Measurements from ENCODE around the gene RECQL.
A peak's percentile ranks its signal among the peaks of the same experiment; 100 is the strongest.

RECQL gene

DNA sequence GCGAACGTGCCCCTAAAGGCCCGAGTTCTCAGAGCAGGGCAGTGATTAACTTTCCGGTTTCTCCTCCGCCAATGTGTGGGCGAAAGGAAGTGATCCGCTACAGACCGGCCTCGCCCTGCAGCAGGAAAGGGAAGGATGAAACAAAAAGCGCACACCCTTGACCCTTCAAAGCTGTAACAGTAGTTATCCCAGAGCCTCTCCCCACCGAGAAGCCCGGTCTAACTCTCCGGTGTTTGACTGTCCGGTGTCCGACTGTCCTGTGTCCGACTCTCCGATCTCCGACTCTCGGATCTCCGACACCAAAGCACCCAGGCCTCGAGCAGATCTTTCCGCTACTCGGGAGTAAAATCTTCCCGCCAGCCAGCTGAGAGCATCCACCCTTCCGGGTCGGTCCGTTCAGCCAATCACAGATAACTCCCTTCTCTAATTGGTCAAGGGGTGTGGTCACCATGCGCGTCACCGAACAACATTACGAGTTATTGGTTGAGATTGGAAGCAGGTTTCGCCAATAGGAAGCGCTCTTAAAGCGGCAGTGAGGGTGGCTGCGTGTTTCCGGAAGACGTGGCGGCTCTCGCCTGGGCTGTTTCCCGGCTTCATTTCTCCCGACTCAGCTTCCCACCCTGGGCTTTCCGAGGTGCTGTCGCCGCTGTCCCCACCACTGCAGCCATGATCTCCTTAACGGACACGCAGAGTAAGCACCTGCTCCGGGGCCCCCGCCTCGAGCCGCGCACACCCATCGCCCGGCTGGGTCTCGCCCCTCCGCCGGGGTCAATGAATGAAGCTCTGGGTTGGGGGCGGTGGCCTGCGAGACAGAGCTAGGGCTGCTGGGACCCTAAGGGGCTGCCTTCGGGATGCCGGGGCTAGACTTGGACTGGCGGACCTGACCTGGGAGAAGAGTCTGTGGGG, at the start of gene RECQL, which contains the start of gene GOLT1B:
Gene RECQL, minus strand, starts transcription at position 378 of the 906 bp plus-strand sequence. CDS start 2,065 bp downstream, outside the sequence.
Gene GOLT1B, plus strand, starts transcription at position 532 of the 906 bp plus-strand sequence. Its CDS starts 135 bp downstream, at position 667.
- DNase-seq (ENCODE audit: low spot score) = peak; percentile 96

- no peak for DNase-seq (ENCODE audit: low spot score)
Observed at GRCh38 chr12:21547437-21547836, 46.0 kb upstream of the RECQL start.

DNA sequence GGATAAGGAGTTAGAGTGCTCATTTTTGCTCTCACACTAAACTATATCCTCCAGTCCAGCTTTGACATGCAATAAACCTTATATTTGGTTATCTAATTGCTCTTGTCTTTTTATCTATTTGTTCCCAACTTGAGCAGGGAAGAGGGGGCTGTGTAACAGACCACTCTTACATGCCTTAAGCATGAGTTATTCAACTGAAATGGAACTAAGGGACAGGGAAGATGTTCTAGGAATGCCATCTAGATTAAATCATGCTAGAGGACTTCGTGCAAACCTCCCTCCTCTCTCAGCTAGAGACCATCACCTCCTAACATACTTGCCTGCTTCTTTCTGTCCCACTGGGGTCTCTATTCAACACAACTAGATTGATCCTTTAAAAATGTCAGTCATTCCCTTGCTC, 45.3 kb upstream of the RECQL start:
- DNase-seq (ENCODE audit: low spot score) = no peak

- no peak for DNase-seq (ENCODE audit: low spot score)
Observed at GRCh38 chr12:21545557-21545956, 44.1 kb upstream of the RECQL start.

DNA sequence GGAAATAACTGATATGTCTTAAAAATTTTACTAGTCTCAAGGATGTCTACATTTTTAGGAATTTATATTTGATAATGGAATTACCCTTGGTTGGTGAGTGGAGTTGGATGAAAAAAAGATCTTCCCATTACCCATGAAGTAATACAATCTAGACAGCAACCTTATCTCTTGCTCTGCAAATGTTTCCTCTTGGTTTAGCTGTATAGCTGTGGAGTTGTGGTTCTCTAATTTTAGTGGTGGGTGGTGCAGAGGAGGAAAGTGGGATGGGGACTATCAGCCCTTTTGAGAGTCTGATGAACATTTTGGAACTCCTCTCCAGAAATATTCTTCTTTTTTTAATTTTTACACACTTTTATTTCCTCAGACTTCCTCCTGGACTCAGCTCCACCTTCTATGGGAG, 41.7 kb upstream of the RECQL start:
- DNase-seq (ENCODE audit: low spot score) = no peak

DNA sequence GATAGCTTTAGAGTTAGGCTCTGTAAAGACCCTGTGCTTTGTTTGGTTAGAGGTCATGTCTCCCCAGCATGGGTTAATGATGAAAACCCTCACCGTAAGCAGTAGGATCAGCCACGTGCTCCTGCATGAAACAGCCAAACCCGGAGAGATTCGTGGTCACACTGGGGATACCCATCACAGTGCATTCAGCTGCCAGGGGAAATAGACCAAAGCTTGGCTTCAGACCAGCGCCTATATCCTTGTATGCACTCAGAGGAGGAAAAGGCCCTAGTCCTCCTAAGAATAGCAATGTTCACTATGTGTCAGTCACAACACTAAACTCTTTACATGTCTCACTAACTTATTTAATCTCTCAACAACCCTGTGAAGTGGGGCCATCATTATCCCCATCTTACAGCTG, 41.0 kb upstream of the RECQL start:
- no peak for DNase-seq (ENCODE audit: low spot score)

GRCh38 chr12:21541773-21542172, 40.3 kb upstream of the RECQL start:
- DNase-seq (ENCODE audit: low spot score) = no peak

- DNase-seq (ENCODE audit: low spot score) = no peak
Observed at GRCh38 chr12:21539797-21540196, 38.4 kb upstream of the RECQL start.

DNA sequence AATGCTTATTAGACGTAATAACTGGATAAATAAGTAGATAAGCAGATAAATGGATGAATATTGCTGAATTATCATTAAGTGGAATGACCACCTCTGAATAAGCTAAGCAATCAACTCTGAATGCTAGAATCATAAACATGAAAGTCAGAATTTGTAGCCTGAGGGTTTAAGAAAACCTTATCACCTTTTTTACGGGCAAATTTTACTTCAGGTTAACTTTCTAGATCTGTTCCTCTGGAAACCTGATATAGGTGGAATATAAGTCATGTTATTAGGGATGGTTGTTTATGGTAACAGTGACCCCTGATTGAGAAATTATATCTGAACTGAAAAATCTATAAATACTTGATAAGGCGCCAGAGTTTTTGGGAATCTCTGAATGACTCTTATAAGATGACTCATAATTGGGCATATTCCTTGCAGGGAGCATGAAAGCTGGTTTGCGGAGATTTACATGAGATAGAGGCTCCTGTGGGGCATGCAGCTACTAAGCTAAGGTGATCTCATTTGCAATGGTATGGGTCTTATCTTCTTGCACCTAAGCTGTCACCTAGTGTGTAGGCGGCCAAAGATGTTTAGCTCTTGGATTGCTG, 36.7 kb upstream of the RECQL start:
- DNase-seq (ENCODE audit: low spot score) = no peak

DNA sequence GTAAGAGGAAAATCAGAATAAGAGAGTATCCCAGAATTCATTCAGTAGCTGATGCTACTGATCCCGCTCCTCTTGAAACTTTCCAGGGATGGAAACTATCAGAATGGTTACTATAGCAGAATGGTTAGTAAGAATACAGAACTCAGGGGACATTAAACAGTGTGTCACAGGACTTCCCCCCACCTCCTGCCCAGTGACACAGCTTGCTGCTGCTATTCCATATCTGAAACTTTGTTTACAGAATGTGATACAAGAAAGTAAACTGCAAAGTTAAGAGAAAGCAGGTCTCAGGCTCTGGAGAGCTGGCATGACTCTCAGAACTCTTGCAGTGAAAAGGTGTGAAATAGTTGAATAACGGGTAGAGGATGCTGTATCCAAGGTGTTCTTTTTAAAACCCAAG, 28.0 kb upstream of the RECQL start:
- no peak for DNase-seq (ENCODE audit: low spot score)

DNA sequence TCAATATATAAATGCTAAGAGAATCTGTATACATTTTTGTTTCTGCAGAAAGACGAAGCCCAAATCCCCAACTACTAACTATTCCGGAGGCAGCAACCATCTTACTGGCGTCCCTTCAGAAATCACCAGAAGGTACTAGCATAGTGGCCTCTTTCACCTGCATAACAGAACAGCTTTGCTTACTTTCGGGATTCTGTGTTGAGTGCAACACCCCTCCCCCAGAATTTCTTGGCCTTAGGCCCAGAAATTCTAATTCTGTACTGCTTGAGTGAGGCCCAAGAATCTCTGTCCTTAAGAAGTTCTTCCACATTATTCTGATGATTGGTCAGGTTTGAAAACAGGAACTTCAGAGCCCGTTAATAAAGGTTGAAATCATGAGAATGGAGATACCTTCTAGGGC, 27.5 kb upstream of the RECQL start:
- DNase-seq (ENCODE audit: low spot score) = no peak

DNA sequence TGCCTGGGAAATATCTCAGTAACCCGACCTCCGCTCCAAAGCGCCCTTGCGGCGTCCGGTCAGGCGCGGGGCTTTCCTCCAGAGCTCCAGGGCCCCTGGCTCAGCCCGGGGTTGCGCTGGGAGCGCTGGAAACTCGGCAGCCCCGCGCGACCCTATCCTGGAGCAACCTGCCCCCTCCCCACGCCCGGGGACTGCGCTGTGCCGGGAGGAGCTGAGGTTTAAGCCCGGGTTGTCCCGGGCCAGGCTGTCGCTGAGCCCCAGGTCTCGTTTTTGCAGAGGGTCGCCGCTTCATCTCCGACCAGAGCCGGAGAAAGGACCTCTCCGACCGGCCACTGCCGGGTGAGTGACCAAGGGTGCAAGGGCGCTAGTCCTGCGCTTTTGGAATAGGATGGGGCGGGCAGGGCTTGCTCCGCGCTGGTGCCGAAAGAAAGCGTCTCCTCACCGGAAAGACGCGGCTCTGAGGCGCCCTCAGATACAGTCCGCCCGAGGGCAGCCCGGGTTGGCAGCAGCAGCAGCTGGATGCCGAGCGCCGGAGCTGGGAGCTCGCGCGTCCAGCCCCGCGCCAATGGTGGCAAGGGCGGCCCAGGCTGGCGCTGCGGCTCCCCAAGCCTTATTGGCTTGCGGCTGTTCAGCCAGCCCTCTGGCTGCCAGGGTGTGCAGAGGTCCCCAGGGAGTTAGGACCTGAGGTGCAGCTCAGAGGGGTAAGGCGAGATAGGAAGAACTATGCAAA, 26.2 kb upstream of the RECQL start:
- peak; percentile 52 for DNase-seq (ENCODE audit: low spot score)

DNA sequence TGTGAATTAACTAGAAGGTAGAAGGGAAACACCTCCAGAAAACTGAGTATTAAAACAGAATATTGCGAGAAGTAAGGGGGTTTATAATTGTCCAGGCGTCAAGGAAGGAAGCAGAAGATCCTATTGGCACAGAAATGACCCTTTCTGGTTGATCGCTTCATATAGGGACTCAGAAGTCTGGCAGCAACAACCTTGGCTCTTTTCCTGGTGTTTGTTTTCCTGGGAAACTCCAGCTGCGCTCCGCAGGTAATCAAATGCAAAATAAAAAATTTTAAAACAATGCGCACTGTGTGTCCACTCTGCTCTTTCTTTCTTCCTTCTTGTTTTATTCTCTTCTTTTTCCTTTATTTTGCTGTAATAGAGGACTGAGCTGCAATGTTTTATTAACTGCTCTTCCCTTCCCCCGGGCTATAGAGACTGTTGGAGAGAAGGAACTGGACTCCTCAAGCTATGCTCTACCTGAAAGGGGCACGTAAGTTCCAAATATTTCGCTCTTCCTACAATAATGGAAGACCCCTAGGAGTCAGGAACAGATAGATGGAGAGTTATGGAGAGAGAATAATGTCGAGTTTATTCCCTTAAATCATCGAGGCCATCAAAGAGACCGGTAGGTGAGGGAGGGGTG, 25.4 kb upstream of the RECQL start:
- no peak for DNase-seq (ENCODE audit: low spot score)

DNA sequence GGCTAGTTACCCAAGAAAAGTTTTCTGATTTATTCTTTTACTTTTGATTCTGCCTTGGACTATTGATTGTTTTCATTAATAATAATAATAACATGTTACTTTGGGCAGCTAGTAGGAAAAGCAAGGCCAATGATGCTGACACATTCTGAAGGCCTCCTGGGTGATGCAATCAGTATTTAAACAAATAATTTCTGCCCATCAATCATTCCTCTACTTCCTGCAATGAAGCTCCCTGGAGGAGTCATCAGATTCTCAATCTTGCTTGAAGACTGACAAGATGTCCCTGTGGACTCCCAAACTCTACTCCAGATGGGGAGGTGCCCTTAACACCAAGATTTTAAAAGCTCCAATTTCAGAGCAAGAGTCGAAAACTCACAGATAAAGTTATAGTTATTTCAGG, 24.6 kb upstream of the RECQL start, which contains the start of gene SPX:
Gene SPX, plus strand, starts transcription at position 244 of the 400 bp plus-strand sequence. CDS start 177 bp downstream, outside the sequence.
- DNase-seq (ENCODE audit: low spot score) = no peak

GRCh38 chr12:21523148-21523547, 21.7 kb upstream of the RECQL start:
- DNase-seq (ENCODE audit: low spot score) = no peak

- DNase-seq (ENCODE audit: low spot score) = no peak
Observed at GRCh38 chr12:21521541-21521940, 20.1 kb upstream of the RECQL start.

- no peak for DNase-seq (ENCODE audit: low spot score)
Observed at GRCh38 chr12:21518451-21518850, 17.0 kb upstream of the RECQL start.

DNA sequence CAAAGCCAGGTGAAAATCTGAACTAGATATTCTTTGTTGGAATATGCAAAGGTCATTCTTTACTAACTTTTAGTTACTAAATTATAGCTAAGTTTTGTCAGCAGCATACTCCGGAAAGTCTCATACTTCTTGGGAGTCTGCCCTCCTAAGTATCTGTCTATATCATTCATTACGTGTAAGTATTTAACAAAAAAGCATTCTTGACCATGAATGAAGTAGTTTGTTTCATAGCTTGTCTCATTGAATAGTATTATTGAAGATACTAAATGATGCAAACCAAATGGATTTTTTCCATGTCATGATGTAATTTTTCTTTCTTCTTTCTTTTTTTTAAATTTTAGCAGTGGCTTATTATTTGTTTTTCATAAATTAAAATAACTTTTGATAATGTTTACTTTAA, 14.8 kb upstream of the RECQL start:
- DNase-seq (ENCODE audit: low spot score) = no peak

DNA sequence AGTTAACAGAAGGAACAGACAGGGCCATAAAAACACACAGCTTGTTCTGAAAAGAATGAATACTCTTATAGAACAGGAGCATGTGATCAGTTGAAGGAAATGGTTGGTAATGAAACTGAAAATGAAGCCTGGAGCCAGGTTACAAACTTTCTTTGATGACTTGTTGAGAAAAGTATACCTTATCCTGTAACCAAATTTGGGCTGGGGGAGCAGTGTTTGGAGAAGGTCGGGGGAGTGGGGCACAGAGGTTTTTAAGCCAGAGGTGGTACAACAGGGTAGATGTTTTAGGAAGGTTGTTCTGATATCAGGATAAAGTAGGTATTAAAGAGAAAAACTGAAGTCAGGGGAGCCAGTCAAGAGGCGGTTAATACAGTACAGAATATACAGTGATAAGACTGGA, 8.3 kb upstream of the RECQL start:
- DNase-seq (ENCODE audit: low spot score) = peak; percentile 26

- no peak for DNase-seq (ENCODE audit: low spot score)
Observed at GRCh38 chr12:21507849-21508248, 6.4 kb upstream of the RECQL start.

- no peak for DNase-seq (ENCODE audit: low spot score)
Observed at GRCh38 chr12:21505888-21506287, 4.5 kb upstream of the RECQL start.

DNA sequence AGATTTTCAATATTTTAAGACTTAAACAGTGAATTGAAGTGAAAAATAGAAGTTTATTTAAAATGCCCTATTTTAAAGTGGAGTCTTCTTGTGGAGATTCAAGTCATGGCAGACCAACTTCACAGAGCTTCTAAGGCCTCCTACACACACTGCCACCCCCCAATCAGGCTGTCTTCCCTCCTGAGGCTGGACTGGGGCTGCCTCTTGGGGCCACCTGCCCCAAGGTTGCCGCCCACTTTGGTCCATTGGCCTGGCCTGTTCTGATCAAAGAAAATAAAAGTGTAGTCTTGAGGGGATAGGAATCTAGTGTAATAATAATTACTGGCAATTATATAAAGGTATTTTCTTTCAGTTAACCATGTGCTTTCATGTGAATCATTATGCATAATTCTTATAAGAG, 1.4 kb upstream of the RECQL start:
- DNase-seq (ENCODE audit: low spot score) = no peak
